Stimulated activated CD8-positive, alpha-beta memory T cell treated with anti-CD3 and anti-CD28 coated beads, Interleukin-7, amount 100 ng/mL, for 48 hours (primary cell): Measurements from ENCODE around the gene P3H4.
"Not testable (repeated sequence)": the region's sequence is repeated elsewhere in the genome, so short reads cannot be mapped to it uniquely, and the experiment has no call there.

Source experiments
- DNase-seq, 2 donors: peaks; one replicate each; pipeline ENCODE4 v3.0.0-alpha.2; 2020; ENCODE audit warnings: low read depth in 1 of 2; ENCODE audit errors: extremely low read depth in 1 of 2

Gene P3H4

GRCh38 chr17:41796121-41796895, 15.4 kb downstream of the P3H4 start:
- DNase-seq, result no peak

GRCh38 chr17:41794540-41794975, 17.2 kb downstream of the P3H4 start:
- DNase-seq, result no peak

GRCh38 chr17:41793784-41794539, 17.8 kb downstream of the P3H4 start:
- DNase-seq, result no peak

GRCh38 chr17:41792845-41793783, 18.6 kb downstream of the P3H4 start:
- no peak for DNase-seq

- no peak for DNase-seq
Observed at GRCh38 chr17:41787021-41787418, 24.7 kb downstream of the P3H4 start.

- DNase-seq, result peak; percentile 78 to 92
Observed at GRCh38 chr17:41786227-41787020, 25.3 kb downstream of the P3H4 start, which contains the start of gene JUP. Gene JUP (minus strand): TSS chr17:41786711. CDS start chr17:41771854, 14,857 bp downstream.

- no peak for DNase-seq
Observed at GRCh38 chr17:41785859-41786226, 25.9 kb downstream of the P3H4 start.

- DNase-seq, result no peak
Observed at GRCh38 chr17:41785091-41785858, 26.5 kb downstream of the P3H4 start.

GRCh38 chr17:41784207-41784744, 27.5 kb downstream of the P3H4 start:
- DNase-seq, result no peak

- DNase-seq, result no peak
Observed at GRCh38 chr17:41782142-41782541, 29.6 kb downstream of the P3H4 start.

GRCh38 chr17:41781404-41782110, 30.2 kb downstream of the P3H4 start:
- DNase-seq, result no peak

- DNase-seq, result no peak
Observed at GRCh38 chr17:41779954-41780353, 31.8 kb downstream of the P3H4 start.

GRCh38 chr17:41777574-41778188, 34.1 kb downstream of the P3H4 start:
- no peak for DNase-seq

GRCh38 chr17:41777157-41777573, 34.6 kb downstream of the P3H4 start:
- DNase-seq, result no peak

- DNase-seq, result not testable (repeated sequence)
Observed at GRCh38 chr17:41776262-41776900, 35.4 kb downstream of the P3H4 start.

GRCh38 chr17:41775394-41776226, 36.1 kb downstream of the P3H4 start:
- no peak for DNase-seq

GRCh38 chr17:41773731-41774193, 38.0 kb downstream of the P3H4 start:
- no peak for DNase-seq
